Measurements from ENCODE around the gene ZNRF3.

DNA sequence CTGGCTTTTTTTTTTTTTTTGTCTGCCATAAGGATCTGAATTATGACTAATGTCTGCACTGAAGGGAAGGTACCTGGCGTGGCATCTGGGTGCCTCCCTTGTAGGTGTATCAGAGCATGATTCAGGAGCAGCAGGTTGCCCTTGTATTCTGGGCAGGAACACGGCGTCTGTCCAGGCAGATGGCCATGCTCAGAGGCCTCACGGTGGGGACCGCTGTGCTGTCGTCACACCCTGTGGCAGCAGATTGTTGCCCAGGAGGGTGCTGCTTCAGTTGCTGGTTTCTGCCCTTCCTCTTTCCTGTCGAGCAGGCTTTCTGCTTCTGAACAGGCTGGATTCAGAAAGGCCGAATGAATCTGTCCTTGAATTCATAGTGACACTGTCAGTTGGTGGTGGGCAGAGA lies 11.0 kb downstream of the ZNRF3 start:
- TF ChIP-seq, protein P1, sequence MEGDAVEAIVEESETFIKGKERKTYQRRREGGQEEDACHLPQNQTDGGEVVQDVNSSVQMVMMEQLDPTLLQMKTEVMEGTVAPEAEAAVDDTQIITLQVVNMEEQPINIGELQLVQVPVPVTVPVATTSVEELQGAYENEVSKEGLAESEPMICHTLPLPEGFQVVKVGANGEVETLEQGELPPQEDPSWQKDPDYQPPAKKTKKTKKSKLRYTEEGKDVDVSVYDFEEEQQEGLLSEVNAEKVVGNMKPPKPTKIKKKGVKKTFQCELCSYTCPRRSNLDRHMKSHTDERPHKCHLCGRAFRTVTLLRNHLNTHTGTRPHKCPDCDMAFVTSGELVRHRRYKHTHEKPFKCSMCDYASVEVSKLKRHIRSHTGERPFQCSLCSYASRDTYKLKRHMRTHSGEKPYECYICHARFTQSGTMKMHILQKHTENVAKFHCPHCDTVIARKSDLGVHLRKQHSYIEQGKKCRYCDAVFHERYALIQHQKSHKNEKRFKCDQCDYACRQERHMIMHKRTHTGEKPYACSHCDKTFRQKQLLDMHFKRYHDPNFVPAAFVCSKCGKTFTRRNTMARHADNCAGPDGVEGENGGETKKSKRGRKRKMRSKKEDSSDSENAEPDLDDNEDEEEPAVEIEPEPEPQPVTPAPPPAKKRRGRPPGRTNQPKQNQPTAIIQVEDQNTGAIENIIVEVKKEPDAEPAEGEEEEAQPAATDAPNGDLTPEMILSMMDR (IDR thresholded peaks at IDR 0.05; ENCODE audit: low read depth, low read length), result no peak
- no peak for TF ChIP-seq EZH2phosphoT487 (IDR thresholded peaks at IDR 0.05; ENCODE audit: low read depth)
